Type B pancreatic cell (in vitro differentiated cells): Measurements from ENCODE around the gene TCF19. TPM values are rescaled to one million over a fixed set of nuclear protein-coding genes. Genes with fewer than 3 reads are reported as not detected.

ENCODE experiments used
- DNase-seq: peaks from one replicate; pipeline ENCODE4 v3.0.0; 2021; ENCODE audit warnings: mixed read lengths; ENCODE audit not compliant: unreplicated experiment; ENCODE audit errors: extremely low spot score
- H3K27ac Mint-ChIP-seq: 2 replicates; pipeline ENCODE4 v1.8.0; 2021; ENCODE audit warnings: mild to moderate bottlenecking, mixed read lengths
- H3K27me3 Mint-ChIP-seq: 2 replicates; pipeline ENCODE4 v1.8.0; 2021; ENCODE audit warnings: mixed read lengths
- H3K36me3 Mint-ChIP-seq: 2 replicates; pipeline ENCODE4 v1.8.0; 2021; ENCODE audit warnings: mixed read lengths
- H3K4me1 Mint-ChIP-seq: one replicate; pipeline ENCODE4 v1.8.0; 2021; ENCODE audit warnings: mixed read lengths; ENCODE audit not compliant: unreplicated experiment
- H3K4me3 Mint-ChIP-seq: 2 replicates; pipeline ENCODE4 v1.8.0; 2021; ENCODE audit warnings: mild to moderate bottlenecking, mixed read lengths
- H3K9me3 Mint-ChIP-seq: 2 replicates; pipeline ENCODE4 v1.8.0; 2021; ENCODE audit warnings: mixed read lengths
- CTCF ChIP-seq: fragments of 200-600 bp; sonication (generic); conservative IDR thresholded peaks from 2 replicates; pipeline ENCODE4 v1.5.0; 2021; ENCODE audit warnings: antibody characterized with exemption, mild to moderate bottlenecking
- total RNA-seq: library from RNA; stranded (reverse); gene quantifications from 2 replicates; pipeline ENCODE4 v1.2.1, GENCODE V29; 2021; ENCODE audit warnings: low replicate concordance

TCF19 gene
- total RNA-seq, 1 donor from 2014 or later, result 18.9 TPM

GRCh38 chr6:31132806-31133205 is 25.6 kb upstream of the TCF19 start:
- peaks cover 19% of the 10 kb centered on the region for H3K27me3 Mint-ChIP-seq

GRCh38 chr6:31135710-31136109 is 22.7 kb upstream of the TCF19 start:
- Mint-ChIP-seq H3K4me3 (no peak overlapping the region), H3K27ac (no peak overlapping the region), H3K36me3 (no peaks in the 10 kb centered on the region), H3K4me1 (peaks cover 5% of the 10 kb centered on the region), H3K27me3 (peaks cover 9% of the 10 kb centered on the region), H3K9me3 (peaks cover 4% of the 10 kb centered on the region)
- DNase-seq, result no peak
- no peak for TF ChIP-seq CTCF

More at GRCh38 chr6:31132806-31133205, 25.6 kb upstream of the TCF19 start:
- peaks cover 10% of the 10 kb centered on the region for H3K4me1 Mint-ChIP-seq
- H3K36me3 Mint-ChIP-seq, result no peaks in the 10 kb centered on the region
- H3K27ac Mint-ChIP-seq, result no peak overlapping the region
- no peak for TF ChIP-seq CTCF
- H3K4me3 Mint-ChIP-seq, result no peak overlapping the region
- no peak for DNase-seq
- H3K9me3 Mint-ChIP-seq, result peaks cover 4% of the 10 kb centered on the region

GRCh38 chr6:31138982-31139381 is 19.4 kb upstream of the TCF19 start, which contains the start of gene PSORS1C2:
Gene PSORS1C2 (minus strand): TSS chr6:31139066. CDS start chr6:31139026, 40 bp downstream.
- no peak for DNase-seq
- Mint-ChIP-seq H3K27ac (no peak within 1 kb of the TSS), H3K4me1 (peaks cover 12% of the 10 kb centered on the region), H3K4me3 (no peak within 1 kb of the TSS), H3K36me3 (no peaks in the 10 kb centered on the region), H3K27me3 (peaks cover 9% of the 10 kb centered on the region), H3K9me3 (peaks cover 4% of the 10 kb centered on the region)
- TF ChIP-seq CTCF, result no peak

- no peak overlapping the region for H3K4me3 Mint-ChIP-seq
- no peaks in the 10 kb centered on the region for H3K36me3 Mint-ChIP-seq
- peaks cover 4% of the 10 kb centered on the region for H3K9me3 Mint-ChIP-seq
- peaks cover 12% of the 10 kb centered on the region for H3K4me1 Mint-ChIP-seq
- no peak for DNase-seq
- no peak for TF ChIP-seq CTCF
- H3K27ac Mint-ChIP-seq, result no peak overlapping the region
- peaks cover 9% of the 10 kb centered on the region for H3K27me3 Mint-ChIP-seq
These were observed 18.8 kb upstream of the TCF19 start for GRCh38 chr6:31139599-31139998.

- no peak for TF ChIP-seq CTCF
- peaks cover 12% of the 10 kb centered on the region for H3K4me1 Mint-ChIP-seq
- peaks cover 4% of the 10 kb centered on the region for H3K9me3 Mint-ChIP-seq
- no peak for DNase-seq
- no peak overlapping the region for H3K4me3 Mint-ChIP-seq
- no peaks in the 10 kb centered on the region for H3K36me3 Mint-ChIP-seq
- no peak overlapping the region for H3K27ac Mint-ChIP-seq
- peaks cover 9% of the 10 kb centered on the region for H3K27me3 Mint-ChIP-seq
These were observed 17.7 kb upstream of the TCF19 start for GRCh38 chr6:31140643-31141042.

GRCh38 chr6:31142361-31142761 is 16.0 kb upstream of the TCF19 start:
- no peak overlapping the region for H3K4me3 Mint-ChIP-seq
- peaks cover 4% of the 10 kb centered on the region for H3K9me3 Mint-ChIP-seq
- no peak overlapping the region for H3K27ac Mint-ChIP-seq
- H3K4me1 Mint-ChIP-seq, result peaks cover 11% of the 10 kb centered on the region
- no peak for DNase-seq
- no peak for TF ChIP-seq CTCF
- H3K27me3 Mint-ChIP-seq, result peaks cover 8% of the 10 kb centered on the region
- H3K36me3 Mint-ChIP-seq, result no peaks in the 10 kb centered on the region
